ENCODE measurements around the gene ARHGAP15.

- TF ChIP-seq CTCF (IDR thresholded peaks at IDR 0.05) (no peak), POLR2AphosphoS5 (IDR thresholded peaks at IDR 0.05) (no peak), POLR2A (IDR thresholded peaks at IDR 0.05) (no peak)
Measured at GRCh38 chr2:143334837-143335236, 205.6 kb downstream of the ARHGAP15 start.
